Measurements from ENCODE around the gene UBE3D.

DNA sequence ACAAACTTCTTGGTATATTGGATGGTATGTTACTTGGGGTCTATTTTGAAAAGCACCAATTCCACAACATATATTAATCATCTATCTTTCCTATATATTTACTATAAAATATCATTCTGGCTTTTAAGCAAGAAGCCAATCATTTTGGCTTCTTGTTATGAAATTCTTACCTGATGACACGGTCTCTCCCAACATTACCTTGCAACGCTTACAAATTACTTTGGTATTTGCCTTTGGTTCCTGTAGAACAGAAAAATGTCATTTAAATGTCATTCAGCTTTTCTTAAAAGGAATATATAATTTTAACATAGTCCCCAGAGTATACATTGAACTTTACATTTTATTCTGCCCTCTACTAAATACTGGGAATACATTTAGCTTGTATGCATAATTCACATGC is 27.4 kb downstream of the UBE3D start:
- no peak for TF ChIP-seq CTCF (IDR thresholded peaks at IDR 0.05; ENCODE audit: low read length)
- TF ChIP-seq EZH2phosphoT487 (IDR thresholded peaks at IDR 0.05; ENCODE audit: low read length) = no peak
